Measurements from ENCODE around the gene PDE6A. TPM values are rescaled to one million over a fixed set of nuclear protein-coding genes. Genes with fewer than 3 reads are reported as not detected.

PDE6A gene
- total RNA-seq, 2 experiments from 2014 or later = not detected

- Histone ChIP-seq H3K27ac (ENCODE audit: low read depth in 1 of 2, low read length in 2 of 2) (no peak overlapping the region), H3K27me3 (ENCODE audit: control insufficient read depth in 1 of 2, insufficient read depth in 2 of 2, low read length in 2 of 2) (no peaks in the 10 kb centered on the region), H3K4me3 (ENCODE audit: low read length) (no peak overlapping the region), H3K9me3 (ENCODE audit: control insufficient read depth in 1 of 2, insufficient read depth in 1 of 2, low read length in 2 of 2) (no peaks in the 10 kb centered on the region), H3K36me3 (ENCODE audit: insufficient read depth, low read length) (no peaks in the 10 kb centered on the region), H3K4me1 (ENCODE audit: insufficient read depth, low read length) (no peaks in the 10 kb centered on the region)
- Mint-ChIP-seq H3K9me3 (no peaks in the 10 kb centered on the region), H3K4me3 (no peak overlapping the region), H3K27ac (no peak overlapping the region), H3K27me3 (peaks cover 5% of the 10 kb centered on the region), H3K36me3 (ENCODE audit: low read depth) (no peaks in the 10 kb centered on the region), H3K4me1 (ENCODE audit: low read depth) (no peaks in the 10 kb centered on the region)
- DNase-seq (no peak), ATAC-seq (ENCODE audit: poor library complexity) (no peak)
- ChIA-PET CTCF (interaction anchor here (0.7 kb wide), 1 partner anchor 17 kb away, joined by 3 read pairs; no protein-coding TSS in a partner anchor), POLR2A (no interaction called here)
- TF ChIP-seq CTCF (IDR thresholded peaks at IDR 0.05) = no peak
- intact Hi-C loops (cut with DNase I, micrococcal nuclease) = no loop called here
Measured at GRCh38 chr5:149894237-149894636, 50.4 kb downstream of the PDE6A start.

DNA sequence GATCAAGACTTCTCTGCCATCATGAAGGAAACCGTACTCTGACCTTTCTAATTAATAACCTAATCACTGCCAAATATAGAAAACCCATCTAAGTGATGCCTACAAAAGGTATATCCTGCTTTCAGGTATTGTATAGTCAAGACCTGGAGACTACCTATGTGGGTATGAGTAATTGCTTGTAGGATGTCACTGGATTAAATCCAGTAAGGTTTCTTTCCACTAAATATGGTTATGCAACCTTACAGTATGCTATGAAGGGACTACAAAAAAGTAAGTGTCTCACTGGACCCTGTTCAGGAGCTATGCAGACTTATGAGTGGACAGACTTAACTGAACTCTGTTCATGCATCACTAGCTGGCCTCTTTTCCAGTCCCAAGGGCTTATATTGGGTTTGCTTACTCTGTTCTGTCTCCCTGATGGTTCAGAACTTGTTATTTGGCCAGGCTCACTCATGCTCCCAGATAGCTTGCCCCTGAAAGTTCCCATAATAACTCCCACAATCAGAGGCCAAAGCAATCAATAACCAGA is 51.1 kb downstream of the PDE6A start:
- ChIA-PET CTCF (interaction anchor here (0.5 to 0.7 kb wide), 2 partner anchors 18 to 264 kb away, joined by 3 read pairs; no protein-coding TSS in a partner anchor), POLR2A (no interaction called here)
- peaks cover 5% of the 10 kb centered on the region for H3K27me3 Mint-ChIP-seq
- DNase-seq (no peak), ATAC-seq (ENCODE audit: poor library complexity) (no peak)
- H3K27ac ChIP-seq (ENCODE audit: low read depth in 1 of 2, low read length in 2 of 2) = no peak overlapping the region
- no peak overlapping the region for H3K4me3 ChIP-seq (ENCODE audit: low read length)
- no peaks in the 10 kb centered on the region for H3K4me1 ChIP-seq (ENCODE audit: insufficient read depth, low read length)
- intact Hi-C loops (cut with DNase I, micrococcal nuclease) = no loop called here
- no peaks in the 10 kb centered on the region for H3K4me1 Mint-ChIP-seq (ENCODE audit: low read depth)
- H3K36me3 ChIP-seq (ENCODE audit: insufficient read depth, low read length) = no peaks in the 10 kb centered on the region
- H3K27me3 ChIP-seq (ENCODE audit: control insufficient read depth in 1 of 2, insufficient read depth in 2 of 2, low read length in 2 of 2) = no peaks in the 10 kb centered on the region
- no peak overlapping the region for H3K4me3 Mint-ChIP-seq
- no peak for TF ChIP-seq CTCF (IDR thresholded peaks at IDR 0.05)
- H3K9me3 ChIP-seq (ENCODE audit: control insufficient read depth in 1 of 2, insufficient read depth in 1 of 2, low read length in 2 of 2) = no peaks in the 10 kb centered on the region
- H3K27ac Mint-ChIP-seq = no peak overlapping the region
- no peaks in the 10 kb centered on the region for H3K36me3 Mint-ChIP-seq (ENCODE audit: low read depth)
- no peaks in the 10 kb centered on the region for H3K9me3 Mint-ChIP-seq

DNA sequence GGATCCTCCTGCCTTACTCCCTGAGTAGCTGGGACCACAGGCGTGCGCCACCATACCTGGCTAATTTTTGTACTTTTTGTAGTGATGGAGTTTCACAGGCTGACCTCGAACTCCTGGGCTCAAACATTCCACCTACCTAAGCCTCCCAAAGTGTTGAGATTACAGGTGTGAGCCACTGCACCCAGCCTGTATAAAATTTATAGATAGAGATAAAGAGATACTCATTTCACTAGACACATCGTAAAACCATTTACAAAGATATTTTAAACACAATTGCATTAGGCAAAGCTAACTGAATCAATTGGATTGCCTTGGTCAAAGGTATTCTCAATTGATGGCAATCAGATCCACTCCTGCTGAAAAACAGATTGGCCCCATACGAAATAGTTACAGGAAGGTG is 52.0 kb downstream of the PDE6A start:
- Mint-ChIP-seq H3K4me3 (no peak overlapping the region), H3K27me3 (no peaks in the 10 kb centered on the region), H3K9me3 (no peaks in the 10 kb centered on the region), H3K4me1 (ENCODE audit: low read depth) (no peaks in the 10 kb centered on the region), H3K27ac (no peak overlapping the region), H3K36me3 (ENCODE audit: low read depth) (no peaks in the 10 kb centered on the region)
- TF ChIP-seq CTCF (IDR thresholded peaks at IDR 0.05) = no peak
- no peaks in the 10 kb centered on the region for H3K4me1 ChIP-seq (ENCODE audit: insufficient read depth, low read length)
- intact Hi-C loops (cut with DNase I, micrococcal nuclease) = no loop called here
- ATAC-seq (ENCODE audit: poor library complexity) = no peak
- H3K4me3 ChIP-seq (ENCODE audit: low read length) = no peak overlapping the region
- H3K27me3 ChIP-seq (ENCODE audit: control insufficient read depth in 1 of 2, insufficient read depth in 2 of 2, low read length in 2 of 2) = no peaks in the 10 kb centered on the region
- CTCF ChIA-PET = no interaction called here
- no peaks in the 10 kb centered on the region for H3K9me3 ChIP-seq (ENCODE audit: control insufficient read depth in 1 of 2, insufficient read depth in 1 of 2, low read length in 2 of 2)
- H3K36me3 ChIP-seq (ENCODE audit: insufficient read depth, low read length) = no peaks in the 10 kb centered on the region
- DNase-seq = no peak
- POLR2A ChIA-PET = no interaction called here
- no peak overlapping the region for H3K27ac ChIP-seq (ENCODE audit: low read depth in 1 of 2, low read length in 2 of 2)

Measured in CD4-positive, alpha-beta T cell (primary cell).